Measurements from ENCODE around the gene PTGDR. TPM values are rescaled to one million over a fixed set of nuclear protein-coding genes. Genes with fewer than 3 reads are reported as not detected.

Gene PTGDR
- total and polyA plus RNA-seq, 9 of the 15 experiments (the other 6 are each of a cell fraction or from before 2014, with no cell fraction given) = not detected

- no peak overlapping the region for H3K9ac ChIP-seq (ENCODE audit: insufficient read depth in 1 of 2, low read depth in 2 of 2, low read length in 2 of 2)
- H3K27me3 ChIP-seq (ENCODE audit: control insufficient read depth in 2 of 2, insufficient read depth in 2 of 2, low read length in 2 of 2) = peaks cover 2 to 4% of the 10 kb centered on the region in 2 experiments; a peak in 2 of 5 replicates
- H2AFZ ChIP-seq (ENCODE audit: low read depth, low read length) = no peak overlapping the region
- H3K4me1 ChIP-seq (replicated peaks in 1 of 2; ENCODE audit: control insufficient read depth in 2 of 2, insufficient read depth in 2 of 2, low read length in 2 of 2) = no peaks in the 10 kb centered on the region
- no peaks in the 10 kb centered on the region for H4K20me1 ChIP-seq (replicated peaks; ENCODE audit: control insufficient read depth, insufficient read depth, low read length)
- H3K36me3 ChIP-seq (ENCODE audit: control insufficient read depth, insufficient read depth, low read length) = no peaks in the 10 kb centered on the region
- H3K79me2 ChIP-seq (ENCODE audit: control insufficient read depth, insufficient read depth, low read length) = no peaks in the 10 kb centered on the region
- no peak for TF ChIP-seq SNRNP70 (optimal IDR thresholded peaks at IDR 0.05; ENCODE audit: low read depth, low read length)
- POLR2A ChIA-PET = no interaction called here
- in situ Hi-C loops (cut with MboI) (no loop called here), intact Hi-C loops (cut with micrococcal nuclease) (loop anchor here (10.0 kb wide), 1 partner anchor 107 kb away; no protein-coding TSS in a partner anchor)
- CTCF ChIA-PET (ENCODE audit: low intra/inter-chr PET ratio) = no interaction called here
- WGBS (ENCODE audit: insufficient coverage, low coverage, missing lambda C conversion rate) = 2% methylated on average over 4 of the region's 4 CpGs
- no peak overlapping the region for H3K4me3 ChIP-seq
- ATAC-seq (no peak), DNase-seq (ENCODE audit: extremely low read depth in 1 of 4, low spot score in 3 of 4) (no peak), FAIRE-seq (no peak)
- no TSS peak for BruUV-seq (replicated peaks)
- no peak overlapping the region for H3K27ac ChIP-seq (ENCODE audit: extremely low read depth, low read depth, low read length)
- H3K4me2 ChIP-seq (ENCODE audit: insufficient read depth, low read length) = no peak overlapping the region
- no peaks in the 10 kb centered on the region for H3K9me3 ChIP-seq (replicated peaks; ENCODE audit: control insufficient read depth, insufficient read depth, low read depth, low read length)
- H3K9me1 ChIP-seq (ENCODE audit: control insufficient read depth, insufficient read depth, low read length) = no peaks in the 10 kb centered on the region
Observed at GRCh38 chr14:52307376-52307775, 39.9 kb downstream of the PTGDR start.

GRCh38 chr14:52307905-52308304 is 40.4 kb downstream of the PTGDR start:
- CTCF ChIA-PET (ENCODE audit: low intra/inter-chr PET ratio) = no interaction called here
- Histone ChIP-seq H4K20me1 (replicated peaks; ENCODE audit: control insufficient read depth, insufficient read depth, low read length) (no peaks in the 10 kb centered on the region), H3K36me3 (ENCODE audit: control insufficient read depth, insufficient read depth, low read length) (no peaks in the 10 kb centered on the region), H3K4me3 (no peak overlapping the region), H3K9me3 (replicated peaks; ENCODE audit: control insufficient read depth, insufficient read depth, low read depth, low read length) (no peaks in the 10 kb centered on the region), H3K9ac (ENCODE audit: insufficient read depth in 1 of 2, low read depth in 2 of 2, low read length in 2 of 2) (no peak overlapping the region), H3K27ac (ENCODE audit: extremely low read depth, low read depth, low read length) (no peak overlapping the region), H3K9me1 (ENCODE audit: control insufficient read depth, insufficient read depth, low read length) (no peaks in the 10 kb centered on the region), H3K27me3 (ENCODE audit: control insufficient read depth in 2 of 2, insufficient read depth in 2 of 2, low read length in 2 of 2) (peaks cover 2 to 4% of the 10 kb centered on the region in 2 experiments; a peak in 2 of 5 replicates), H3K4me2 (ENCODE audit: insufficient read depth, low read length) (no peak overlapping the region), H3K4me1 (replicated peaks in 1 of 2; ENCODE audit: control insufficient read depth in 2 of 2, insufficient read depth in 2 of 2, low read length in 2 of 2) (no peaks in the 10 kb centered on the region), H2AFZ (ENCODE audit: low read depth, low read length) (no peak overlapping the region), H3K79me2 (ENCODE audit: control insufficient read depth, insufficient read depth, low read length) (no peaks in the 10 kb centered on the region)
- ATAC-seq (no peak), FAIRE-seq (no peak), DNase-seq (ENCODE audit: extremely low read depth in 1 of 4, low spot score in 3 of 4) (no peak)
- WGBS (ENCODE audit: insufficient coverage, low coverage, missing lambda C conversion rate) = 0% methylated on average over 2 of the region's 2 CpGs
- in situ Hi-C loops (cut with MboI) (no loop called here), intact Hi-C loops (cut with micrococcal nuclease) (loop anchor here (10.0 kb wide), 1 partner anchor 107 kb away; no protein-coding TSS in a partner anchor)
- no TSS peak for BruUV-seq (replicated peaks)
- POLR2A ChIA-PET = interaction anchor here (0.6 kb wide), 1 partner anchor 10 kb away, joined by 3 read pairs; no protein-coding TSS in a partner anchor
- TF ChIP-seq HMG20B (CRISPR knock-in tag; IDR thresholded peaks at IDR 0.05) (no peak), PTBP1 (IDR thresholded peaks at IDR 0.05; ENCODE audit: low read depth, low read length) (no peak), SMC3 (conservative IDR thresholded peaks at IDR 0.05; ENCODE audit: insufficient read depth, low read depth, low read length) (no peak), BRD9 (IDR thresholded peaks at IDR 0.05; ENCODE audit: low read depth, partially characterized antibody) (no peak), RREB1 (CRISPR knock-in tag; IDR thresholded peaks at IDR 0.05) (no peak), SOX6 (IDR thresholded peaks at IDR 0.05) (no peak), ZNF668 (CRISPR knock-in tag; IDR thresholded peaks at IDR 0.05) (no peak), MXI1 (IDR thresholded peaks at IDR 0.05; ENCODE audit: low read depth, low read length) (no peak), DMBX1 (CRISPR knock-in tag; IDR thresholded peaks at IDR 0.05; ENCODE audit: borderline replicate concordance) (no peak), TCF7 (IDR thresholded peaks at IDR 0.05; ENCODE audit: borderline replicate concordance) (no peak), KDM4B (IDR thresholded peaks at IDR 0.05; ENCODE audit: borderline replicate concordance in 2 of 2, low read depth in 1 of 2) (no peak)
